T-cell (primary cell): ENCODE data around the gene MUC5B. TPM values are rescaled to one million over a fixed set of nuclear protein-coding genes. Genes with fewer than 3 reads are reported as not detected.

ENCODE experiments used
- ATAC-seq, 4 experiments: fragments of 200-7000 bp in 3 of 4; fragments of 150-1000 bp in 1 of 4; cut with Tn5 transposase; replicated peaks in 1 of 4; 1 replicate in 3 of 4; 2 replicates in 1 of 4; pipeline ENCODE4 v1.10.0; 2021; ENCODE audit warnings: moderate library complexity in 3 of 4, mild to moderate bottlenecking in 2 of 4, moderate number of reproducible peaks in 1 of 4
- CTCF ChIA-PET, 2 donors: fragments of 300-600 bp; sonication (Branson Sonifier 250); formaldehyde crosslinking; loops; one replicate each; lab custom pipeline; 2022; ENCODE audit warnings: antibody characterized with exemption in 2 of 2; lab: Charles Lee
- POLR2A ChIA-PET, 2 donors: fragments of 300-600 bp; sonication (Branson Sonifier 250); formaldehyde crosslinking; loops; one replicate each; lab custom pipeline; 2022; ENCODE audit warnings: antibody characterized with exemption in 2 of 2; lab: Charles Lee
- DNase-seq, 35 experiments: peaks; one replicate each; pipeline versions ENCODE4 v3.0.0 to v3.0.0-alpha.2; 2013 to 2023
- H3K27ac ChIP-seq: one replicate; pipeline ENCODE4 v1.5.1; 2013; ENCODE audit warnings: low read length
- H3K27me3 ChIP-seq, 2 experiments: replicated peaks in 1 of 2; 1 replicate in 1 of 2; 2 replicates in 1 of 2; pipeline versions ENCODE4 v1.6.1 to v1.7.0; 2013; ENCODE audit warnings: low read length in 1 of 2, mixed read lengths in 1 of 2; ENCODE audit not compliant: control insufficient read depth in 2 of 2, insufficient read depth in 2 of 2; ENCODE audit errors: extremely low read depth in 1 of 2
- H3K36me3 ChIP-seq, 2 donors: 1 replicate in 1 of 2; 2 replicates in 1 of 2; pipeline versions ENCODE4 v1.6.1 to v1.7.0; 2013; ENCODE audit warnings: low read length in 1 of 2; ENCODE audit not compliant: control insufficient read depth in 2 of 2, insufficient read depth in 1 of 2; ENCODE audit errors: extremely low read depth in 1 of 2
- H3K4me1 ChIP-seq, 2 experiments: 1 replicate in 1 of 2; 2 replicates in 1 of 2; pipeline versions ENCODE4 v1.6.1 to v1.7.0; 2013; ENCODE audit warnings: low read length in 2 of 2, mixed read lengths in 1 of 2; ENCODE audit not compliant: insufficient read depth in 2 of 2, control insufficient read depth in 1 of 2; ENCODE audit errors: extremely low read depth in 1 of 2
- H3K4me3 ChIP-seq, 2 donors: 1 replicate in 1 of 2; 2 replicates in 1 of 2; pipeline versions ENCODE4 v1.5.1 to v1.7.0; 2013; ENCODE audit warnings: mild to moderate bottlenecking in 2 of 2, low read length in 1 of 2, moderate library complexity in 1 of 2; ENCODE audit not compliant: control insufficient read depth in 1 of 2; ENCODE audit errors: extremely low read depth in 1 of 2
- H3K9me3 ChIP-seq: 2 replicates; pipeline ENCODE4 v1.7.0; 2013
- H3K27ac Mint-ChIP-seq, 2 donors: one replicate each; pipeline ENCODE4 v1.8.0; 2020 to 2021; ENCODE audit warnings: mild to moderate bottlenecking in 2 of 2, mixed read lengths in 2 of 2
- H3K27me3 Mint-ChIP-seq, 2 donors: one replicate each; pipeline ENCODE4 v1.8.0; 2021 to 2022; ENCODE audit warnings: mixed read lengths in 2 of 2
- H3K36me3 Mint-ChIP-seq: one replicate; pipeline ENCODE4 v1.8.0; 2021; ENCODE audit warnings: mixed read lengths
- H3K4me1 Mint-ChIP-seq, 3 donors: one replicate each; pipeline ENCODE4 v1.8.0; 2020 to 2022; ENCODE audit warnings: mixed read lengths in 3 of 3, mild to moderate bottlenecking in 1 of 3
- H3K4me3 Mint-ChIP-seq, 3 donors: one replicate each; pipeline ENCODE4 v1.8.0; 2020 to 2022; ENCODE audit warnings: mild to moderate bottlenecking in 3 of 3, mixed read lengths in 3 of 3, moderate library complexity in 3 of 3
- H3K9me3 Mint-ChIP-seq, 3 donors: one replicate each; pipeline ENCODE4 v1.8.0; 2020 to 2022; ENCODE audit warnings: mixed read lengths in 3 of 3
- WGBS: methylation state at CpG from one replicate; pipeline ENCODE4 v1.1.5; 2013; ENCODE audit warnings: missing lambda C conversion rate; ENCODE audit not compliant: insufficient coverage; 5-methylcytosine and 5-hydroxymethylcytosine counted together
- total RNA-seq, 35 experiments: library from RNA in 6 of 35; stranded (reverse) in 6 of 35; fragments of 120-200 nt in 1 of 35; gene quantifications; one replicate each; pipeline versions ENCODE4 v1.2.1 to v1.2.4 and lab custom pipeline; 2013 to 2026

MUC5B gene
- total RNA-seq, 5 donors from 2014 or later (not counting 1 experiment from before 2014, with no cell fraction given): 1.8 to 4.0 (median 3.6) TPM; not detected in 2

GRCh38 chr11:1232021-1232882 is 9.4 kb downstream of the MUC5B start:
- Mint-ChIP-seq H3K4me1 (no peaks in the 10 kb centered on the region), H3K27me3 (no peaks in the 10 kb centered on the region), H3K36me3 (no peaks in the 10 kb centered on the region), H3K4me3 (no peak overlapping the region), H3K9me3 (no peaks in the 10 kb centered on the region), H3K27ac (no peak overlapping the region)
- WGBS: 77% methylated on average over 40 of the region's 46 CpGs
- ATAC-seq (no peak), DNase-seq (no peak)
- no peaks in the 10 kb centered on the region for H3K4me1 ChIP-seq
- no peak overlapping the region for H3K4me3 ChIP-seq
- no peaks in the 10 kb centered on the region for H3K36me3 ChIP-seq
- ChIA-PET POLR2A (no interaction called here), CTCF (no interaction called here)
- H3K27ac ChIP-seq: no peak overlapping the region
- no peaks in the 10 kb centered on the region for H3K9me3 ChIP-seq
- peaks cover 0 to 8% of the 10 kb centered on the region in 2 experiments for H3K27me3 ChIP-seq

GRCh38 chr11:1232883-1233321 is 10.0 kb downstream of the MUC5B start:
- WGBS: 82% methylated on average over 26 of the region's 30 CpGs
- Mint-ChIP-seq H3K36me3 (no peaks in the 10 kb centered on the region), H3K9me3 (no peaks in the 10 kb centered on the region), H3K4me3 (no peak overlapping the region), H3K27me3 (no peaks in the 10 kb centered on the region), H3K4me1 (no peaks in the 10 kb centered on the region), H3K27ac (no peak overlapping the region)
- H3K27ac ChIP-seq: no peak overlapping the region
- CTCF ChIA-PET: no interaction called here
- peaks cover 0 to 6% of the 10 kb centered on the region in 2 experiments for H3K27me3 ChIP-seq
- POLR2A ChIA-PET: no interaction called here
- no peaks in the 10 kb centered on the region for H3K9me3 ChIP-seq
- DNase-seq (no peak), ATAC-seq (no peak)
- no peaks in the 10 kb centered on the region for H3K36me3 ChIP-seq
- no peaks in the 10 kb centered on the region for H3K4me1 ChIP-seq
- no peak overlapping the region for H3K4me3 ChIP-seq

DNA sequence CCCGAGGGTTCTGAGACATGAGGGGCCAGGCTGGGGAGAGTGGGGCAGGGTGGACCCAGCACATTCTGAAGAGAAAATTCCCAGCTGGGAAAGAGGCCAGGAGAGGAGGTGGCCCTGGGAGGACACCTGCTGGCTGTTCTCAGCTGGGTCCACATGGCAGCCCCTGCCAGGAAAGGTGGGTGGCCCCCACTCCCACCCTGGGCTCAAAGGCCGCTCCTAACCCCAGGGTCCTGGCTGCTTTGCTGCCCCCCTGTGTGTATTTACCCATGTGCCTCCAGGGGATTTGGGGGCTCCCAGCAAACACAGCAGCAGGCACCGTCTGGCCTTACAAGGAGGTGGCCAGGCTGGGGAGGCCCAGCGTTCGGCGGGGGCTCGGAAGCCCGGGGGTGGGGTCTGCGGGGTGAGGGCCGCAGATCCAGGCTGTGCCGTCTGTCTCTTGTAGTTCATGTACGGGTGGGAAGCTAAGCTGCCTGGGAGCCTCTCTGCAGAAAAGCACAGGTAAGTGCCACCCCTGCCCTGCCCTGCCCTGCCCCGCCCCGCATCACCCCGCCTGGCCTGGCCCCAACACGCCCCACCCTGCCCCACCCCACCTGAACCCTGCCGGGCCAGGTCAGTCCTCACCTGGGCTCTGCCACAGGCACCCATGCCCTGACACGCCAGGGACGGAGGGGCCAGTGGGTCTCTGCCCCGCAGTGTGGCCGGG is 10.6 kb downstream of the MUC5B start:
- H3K27ac Mint-ChIP-seq: no peak overlapping the region
- H3K36me3 Mint-ChIP-seq: no peaks in the 10 kb centered on the region
- ChIA-PET POLR2A (no interaction called here), CTCF (no interaction called here)
- Histone ChIP-seq H3K4me1 (no peaks in the 10 kb centered on the region), H3K27ac (no peak overlapping the region), H3K27me3 (peaks cover 0 to 3% of the 10 kb centered on the region in 2 experiments), H3K36me3 (no peaks in the 10 kb centered on the region), H3K4me3 (no peak overlapping the region), H3K9me3 (no peaks in the 10 kb centered on the region)
- no peaks in the 10 kb centered on the region for H3K9me3 Mint-ChIP-seq
- no peak overlapping the region for H3K4me3 Mint-ChIP-seq
- no peak for DNase-seq
- no peaks in the 10 kb centered on the region for H3K27me3 Mint-ChIP-seq
- 83% methylated on average over 13 of the region's 21 CpGs for WGBS
- ATAC-seq: no peak
- no peaks in the 10 kb centered on the region for H3K4me1 Mint-ChIP-seq

GRCh38 chr11:1234054-1234720 is 11.3 kb downstream of the MUC5B start:
- Histone ChIP-seq H3K9me3 (no peaks in the 10 kb centered on the region), H3K36me3 (no peaks in the 10 kb centered on the region)
- no peak for ATAC-seq

GRCh38 chr11:1234771-1235305 is 12.0 kb downstream of the MUC5B start:
- ChIA-PET POLR2A (no interaction called here), CTCF (no interaction called here)
- H3K4me3 Mint-ChIP-seq: no peak overlapping the region
- H3K27me3 Mint-ChIP-seq: no peaks in the 10 kb centered on the region
- H3K9me3 Mint-ChIP-seq: no peaks in the 10 kb centered on the region
- no peak for DNase-seq
- Histone ChIP-seq H3K27me3 (no peaks in the 10 kb centered on the region), H3K9me3 (no peaks in the 10 kb centered on the region), H3K4me3 (no peak overlapping the region), H3K36me3 (no peaks in the 10 kb centered on the region), H3K27ac (no peak overlapping the region), H3K4me1 (no peaks in the 10 kb centered on the region)
- no peaks in the 10 kb centered on the region for H3K4me1 Mint-ChIP-seq
- no peak for ATAC-seq
- H3K36me3 Mint-ChIP-seq: no peaks in the 10 kb centered on the region
- H3K27ac Mint-ChIP-seq: no peak overlapping the region
- 85% methylated on average over 22 of the region's 23 CpGs for WGBS

More at GRCh38 chr11:1234054-1234720, 11.3 kb downstream of the MUC5B start:
- H3K9me3 Mint-ChIP-seq: no peaks in the 10 kb centered on the region
- no peak overlapping the region for H3K27ac Mint-ChIP-seq
- ChIA-PET CTCF (no interaction called here), POLR2A (no interaction called here)
- no peaks in the 10 kb centered on the region for H3K27me3 Mint-ChIP-seq
- Histone ChIP-seq H3K27ac (no peak overlapping the region), H3K4me1 (no peaks in the 10 kb centered on the region), H3K27me3 (peaks cover 0 to 3% of the 10 kb centered on the region in 2 experiments), H3K4me3 (no peak overlapping the region)
- H3K36me3 Mint-ChIP-seq: no peaks in the 10 kb centered on the region
- H3K4me3 Mint-ChIP-seq: no peak overlapping the region
- WGBS: 85% methylated on average over 14 of the region's 22 CpGs
- H3K4me1 Mint-ChIP-seq: no peaks in the 10 kb centered on the region
- DNase-seq: no peak

DNA sequence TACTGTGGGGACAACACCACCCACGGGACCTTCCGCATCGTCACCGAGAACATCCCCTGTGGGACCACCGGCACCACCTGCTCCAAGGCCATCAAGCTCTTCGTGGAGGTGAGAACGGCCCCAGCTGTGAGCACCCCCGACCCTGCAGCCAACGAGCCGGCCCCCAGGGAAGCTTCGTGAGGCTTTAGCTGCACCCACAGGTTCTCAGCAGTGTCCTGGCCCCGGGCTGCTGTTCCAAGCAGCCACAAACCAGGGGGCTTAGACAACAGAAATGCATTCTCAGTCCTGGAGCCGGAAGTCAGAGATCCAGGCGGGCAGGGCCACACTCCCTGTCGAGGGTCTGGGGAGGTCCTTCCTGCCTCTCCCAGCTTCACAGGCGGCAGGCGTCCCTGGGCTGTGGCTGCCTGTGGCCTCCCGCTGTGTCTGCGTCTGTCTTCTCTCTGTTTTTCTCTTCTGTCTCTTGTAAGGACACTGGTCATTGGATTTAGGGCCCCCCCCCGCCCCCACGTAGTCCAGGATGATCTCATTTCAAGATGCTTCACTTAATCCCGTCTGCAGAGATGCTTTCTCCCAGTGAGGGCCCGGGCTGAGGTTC is 12.5 kb downstream of the MUC5B start:
- Mint-ChIP-seq H3K27ac (no peak overlapping the region), H3K4me1 (no peaks in the 10 kb centered on the region), H3K36me3 (no peaks in the 10 kb centered on the region), H3K4me3 (no peak overlapping the region), H3K27me3 (no peaks in the 10 kb centered on the region), H3K9me3 (no peaks in the 10 kb centered on the region)
- POLR2A ChIA-PET: no interaction called here
- Histone ChIP-seq H3K27ac (no peak overlapping the region), H3K4me3 (no peak overlapping the region), H3K4me1 (no peaks in the 10 kb centered on the region), H3K27me3 (no peaks in the 10 kb centered on the region), H3K36me3 (no peaks in the 10 kb centered on the region), H3K9me3 (no peaks in the 10 kb centered on the region)
- CTCF ChIA-PET: no interaction called here
- DNase-seq (no peak), ATAC-seq (no peak)
- WGBS: 84% methylated on average over 19 of the region's 23 CpGs
